Testis (tissue), 3 donors: ENCODE data around the gene ZNF423. TPM values are rescaled to one million over a fixed set of nuclear protein-coding genes. Genes with fewer than 3 reads are reported as not detected.
"Not testable (repeated sequence)": the region's sequence is repeated elsewhere in the genome, so short reads cannot be mapped to it uniquely, and the experiment has no call there.

Experiments
- DNase-seq: peaks from one replicate; pipeline ENCODE4 v3.0.0-alpha.2; 2019
- H3K27ac ChIP-seq, 2 donors: fragments of 200-600 bp; sonication (generic); one replicate each; pipeline ENCODE4 v1.5.1; 2019
- H3K27me3 ChIP-seq: fragments of 200-600 bp; sonication (generic); one replicate; pipeline ENCODE4 v1.5.1; 2019
- H3K36me3 ChIP-seq: fragments of 200-600 bp; sonication (generic); one replicate; pipeline ENCODE4 v1.5.1; 2017; ENCODE audit warnings: low read depth; ENCODE audit errors: missing control alignments
- H3K4me1 ChIP-seq: fragments of 200-600 bp; sonication (generic); one replicate; pipeline ENCODE4 v1.5.1; 2019
- H3K4me3 ChIP-seq, 2 donors: fragments of 200-600 bp; sonication (generic); one replicate each; pipeline ENCODE4 v1.5.1; 2017 to 2019
- H3K9me3 ChIP-seq: fragments of 200-600 bp; sonication (generic); one replicate; pipeline ENCODE4 v1.5.1; 2017
- POLR2A ChIP-seq: fragments of 450-650 bp; IDR thresholded peaks from one replicate; pipeline ENCODE4 v1.6.1; 2017; ENCODE audit warnings: antibody characterized with exemption, mild to moderate bottlenecking, moderate library complexity
- WGBS, 2 donors: methylation state at CpG; one replicate each; pipeline ENCODE4 v1.1.5; 2018; 5-methylcytosine and 5-hydroxymethylcytosine counted together
- intact Hi-C: fragments of 100-400 bp; cut with DNase I; formaldehyde crosslinking; loops from one replicate; pipeline ENCODE4 v1.15.1; 2023; ENCODE audit warnings: low total_unique reads
- polyA plus RNA-seq: library from polyadenylated mRNA; stranded (reverse); fragments of 350-450 nt; fragmentation: Illumina TruSeq; extraction: RNeasy Lipid Tissue Mini Kit (QIAGEN cat#74804); gene quantifications from one replicate; pipeline ENCODE4 v1.2.3, GENCODE V29; 2014; ENCODE audit warnings: low read depth, low replicate concordance; ENCODE audit not compliant: insufficient read depth
- total RNA-seq, 2 donors: library from RNA; depleted of rRNA; stranded (reverse); fragments of >200 nt; gene quantifications; one replicate each; pipeline ENCODE4 v1.2.3, GENCODE V29; 2016
- TF ChIP-seq, protein P1 (sequence below), 3 experiments: fragments of 450-650 bp in 2 of 3; fragments of 200-600 bp in 1 of 3; sonication (generic) in 1 of 3; IDR thresholded peaks; one replicate each; pipeline ENCODE4 v1.5.1; 2016 to 2019; ENCODE audit warnings: antibody characterized with exemption in 3 of 3, mild to moderate bottlenecking in 2 of 3, moderate library complexity in 1 of 3

ZNF423 gene
- total and polyA plus RNA-seq, 3 donors from 2014 or later = 8.9 to 19.0 (median 12.1) TPM

DNA sequence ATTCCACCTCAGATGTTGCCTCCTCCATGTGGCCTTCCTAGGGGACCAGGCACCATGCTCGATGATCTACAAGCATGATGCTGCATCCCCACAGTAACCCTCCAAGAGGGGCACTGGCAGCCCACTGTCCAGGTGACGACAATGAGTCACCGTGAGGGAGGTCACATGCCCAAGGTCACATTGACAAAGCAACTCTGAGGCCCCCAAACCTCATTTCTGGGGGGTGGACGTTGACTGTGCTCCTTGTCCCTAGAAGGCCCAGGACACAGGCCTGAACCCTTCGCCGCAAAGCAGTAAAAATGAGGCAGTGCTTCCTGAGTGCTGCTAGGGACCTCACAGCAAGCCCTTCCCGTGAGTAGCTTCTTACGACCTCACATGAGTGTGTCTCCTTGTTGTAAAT, 345.8 kb downstream of the ZNF423 start:
- Histone ChIP-seq H3K4me3 (no peak overlapping the region), H3K9me3 (no peaks in the 10 kb centered on the region), H3K4me1 (no peaks in the 10 kb centered on the region), H3K27ac (no peak overlapping the region), H3K27me3 (no peaks in the 10 kb centered on the region), H3K36me3 (no peaks in the 10 kb centered on the region)
- DNase-seq = no peak
- no peak for TF ChIP-seq POLR2A
- TF ChIP-seq, protein P1, sequence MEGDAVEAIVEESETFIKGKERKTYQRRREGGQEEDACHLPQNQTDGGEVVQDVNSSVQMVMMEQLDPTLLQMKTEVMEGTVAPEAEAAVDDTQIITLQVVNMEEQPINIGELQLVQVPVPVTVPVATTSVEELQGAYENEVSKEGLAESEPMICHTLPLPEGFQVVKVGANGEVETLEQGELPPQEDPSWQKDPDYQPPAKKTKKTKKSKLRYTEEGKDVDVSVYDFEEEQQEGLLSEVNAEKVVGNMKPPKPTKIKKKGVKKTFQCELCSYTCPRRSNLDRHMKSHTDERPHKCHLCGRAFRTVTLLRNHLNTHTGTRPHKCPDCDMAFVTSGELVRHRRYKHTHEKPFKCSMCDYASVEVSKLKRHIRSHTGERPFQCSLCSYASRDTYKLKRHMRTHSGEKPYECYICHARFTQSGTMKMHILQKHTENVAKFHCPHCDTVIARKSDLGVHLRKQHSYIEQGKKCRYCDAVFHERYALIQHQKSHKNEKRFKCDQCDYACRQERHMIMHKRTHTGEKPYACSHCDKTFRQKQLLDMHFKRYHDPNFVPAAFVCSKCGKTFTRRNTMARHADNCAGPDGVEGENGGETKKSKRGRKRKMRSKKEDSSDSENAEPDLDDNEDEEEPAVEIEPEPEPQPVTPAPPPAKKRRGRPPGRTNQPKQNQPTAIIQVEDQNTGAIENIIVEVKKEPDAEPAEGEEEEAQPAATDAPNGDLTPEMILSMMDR (IDR thresholded peaks at IDR 0.05) = no peak
- 88 to 96% methylated on average over 7 to 8 of the region's 8 CpGs for WGBS, 2 donors
- intact Hi-C loops = no loop called here

DNA sequence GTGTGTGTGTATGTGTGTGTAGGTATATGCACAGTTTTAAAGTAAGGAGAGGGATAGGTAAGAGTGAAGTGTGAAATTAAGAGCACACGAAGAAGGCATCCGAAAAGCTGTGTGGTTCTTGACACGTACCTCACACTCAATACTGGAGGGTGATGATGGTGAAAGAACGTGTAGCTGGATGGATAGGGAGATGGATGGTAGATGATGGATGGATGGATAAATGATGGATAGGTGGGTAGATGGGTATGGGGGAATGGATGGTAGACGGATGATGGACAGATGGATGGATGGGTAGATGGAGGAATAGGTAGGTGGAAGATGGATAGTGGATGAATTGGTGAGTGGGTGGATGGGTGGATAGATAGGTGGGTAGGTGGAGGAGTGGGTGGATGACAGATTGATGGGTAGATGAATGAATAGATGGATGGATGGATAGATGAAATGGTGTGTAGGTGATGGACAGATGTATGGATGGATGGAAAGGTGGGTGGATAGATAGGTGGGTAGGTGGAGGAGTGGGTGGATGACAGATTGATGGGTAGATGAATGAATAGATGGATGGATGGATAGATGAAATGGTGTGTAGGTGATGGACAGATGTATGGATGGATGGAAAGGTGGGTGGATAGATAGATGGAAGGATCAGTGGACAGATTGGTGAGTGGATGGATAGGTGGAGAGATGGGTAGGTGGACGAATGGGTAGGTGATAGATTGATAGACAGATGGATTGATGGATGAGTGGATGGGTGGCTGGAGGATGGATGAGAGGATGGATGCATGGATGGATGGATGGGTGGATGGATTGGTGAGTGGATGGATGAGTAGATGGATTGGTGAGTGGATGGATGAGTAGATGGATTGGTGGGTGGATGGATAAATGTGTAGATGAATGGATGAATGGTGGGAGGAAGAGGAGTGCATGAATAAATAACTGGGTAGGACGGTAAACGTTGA, 349.6 kb downstream of the ZNF423 start:
- intact Hi-C loops, H3K36me3 ChIP-seq, H3K9me3 ChIP-seq, H3K27ac ChIP-seq, H3K27me3 ChIP-seq, H3K4me1 ChIP-seq, H3K4me3 ChIP-seq, DNase-seq: not testable (repeated sequence)
- WGBS, 2 donors = 77 to 88% methylated on average over 8 of the region's 8 CpGs

DNA sequence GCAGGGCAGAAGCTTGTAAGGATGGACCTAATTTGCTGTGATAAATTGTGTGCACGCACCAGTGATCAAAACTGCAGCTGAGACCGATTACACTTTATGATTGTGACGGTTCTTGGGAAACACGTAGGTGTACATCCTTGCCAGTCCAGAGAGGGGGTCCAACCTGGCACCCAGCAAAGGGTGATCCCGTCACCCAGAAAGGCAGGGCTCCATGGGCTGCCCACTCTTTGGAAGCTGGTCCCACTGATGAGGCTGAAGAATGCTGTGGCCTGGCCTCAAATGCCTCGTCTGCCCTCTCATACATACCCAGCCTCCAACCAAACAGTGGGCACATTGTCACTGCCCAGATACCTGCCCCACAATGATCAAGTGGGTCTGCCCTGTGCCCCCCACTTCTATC, 350.4 kb downstream of the ZNF423 start:
- Histone ChIP-seq H3K36me3 (no peaks in the 10 kb centered on the region), H3K4me1 (no peaks in the 10 kb centered on the region), H3K9me3 (no peaks in the 10 kb centered on the region), H3K27ac (no peak overlapping the region), H3K4me3 (no peak overlapping the region), H3K27me3 (no peaks in the 10 kb centered on the region)
- no peak for DNase-seq
- intact Hi-C loops = no loop called here
- 79 to 86% methylated on average over 6 of the region's 6 CpGs for WGBS, 2 donors
- TF ChIP-seq, protein P1 (IDR thresholded peaks at IDR 0.05) = no peak
- TF ChIP-seq POLR2A = no peak

DNA sequence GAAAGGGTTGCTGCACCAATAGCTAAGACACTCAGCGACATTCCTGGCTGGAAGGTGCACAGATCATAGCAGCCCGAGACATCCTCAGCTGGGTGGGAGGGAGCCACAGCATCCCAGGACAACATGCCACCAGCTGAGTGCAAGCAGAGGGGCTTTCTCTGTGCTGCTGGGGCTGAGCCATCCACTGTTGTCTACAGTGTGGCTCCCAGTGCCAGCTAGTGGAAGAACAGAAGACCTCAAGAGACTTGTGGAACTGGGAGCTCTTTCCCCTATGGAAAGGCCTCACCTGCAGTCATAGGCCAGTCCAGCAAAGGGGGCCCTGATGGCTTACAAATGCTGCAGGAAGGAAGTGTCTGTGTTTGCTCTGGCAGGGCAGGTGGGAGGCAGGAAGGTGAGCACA, 351.3 kb downstream of the ZNF423 start:
- Histone ChIP-seq H3K36me3 (no peaks in the 10 kb centered on the region), H3K9me3 (no peaks in the 10 kb centered on the region), H3K4me1 (no peaks in the 10 kb centered on the region), H3K4me3 (no peak overlapping the region), H3K27ac (no peak overlapping the region), H3K27me3 (no peaks in the 10 kb centered on the region)
- no peak for DNase-seq
- 93 to 100% methylated on average over 2 of the region's 2 CpGs for WGBS, 2 donors
- intact Hi-C loops = no loop called here
- TF ChIP-seq, protein P1 (IDR thresholded peaks at IDR 0.05) = no peak
- no peak for TF ChIP-seq POLR2A

DNA sequence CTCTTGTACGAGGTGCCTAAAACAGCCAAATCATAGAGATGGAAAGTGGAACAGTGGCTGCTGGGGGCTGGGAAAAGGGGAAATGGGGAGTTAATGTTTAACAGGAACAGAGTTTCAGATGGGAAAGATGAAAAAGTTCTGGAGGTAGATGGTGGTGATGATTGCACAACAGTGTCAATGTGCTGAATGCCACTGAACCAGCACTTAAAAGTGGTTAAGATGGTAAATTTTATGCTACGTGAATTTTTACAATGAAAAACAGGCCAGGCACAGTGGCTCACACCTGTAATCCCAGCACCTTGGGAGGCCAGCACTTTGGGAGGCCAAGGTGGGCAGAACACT, 351.9 kb downstream of the ZNF423 start:
- Histone ChIP-seq H3K4me1 (no peaks in the 10 kb centered on the region), H3K27ac (no peak overlapping the region), H3K9me3 (no peaks in the 10 kb centered on the region), H3K27me3 (no peaks in the 10 kb centered on the region), H3K4me3 (no peak overlapping the region), H3K36me3 (no peaks in the 10 kb centered on the region)
- TF ChIP-seq POLR2A = no peak
- TF ChIP-seq, protein P1 (IDR thresholded peaks at IDR 0.05) = no peak
- DNase-seq = no peak
- intact Hi-C loops = no loop called here
- 90 to 97% methylated on average over 2 of the region's 2 CpGs for WGBS, 2 donors
